ENCODE data around the gene MRPS27. TPM values are rescaled to one million over a fixed set of nuclear protein-coding genes. Genes with fewer than 3 reads are reported as not detected.

MRPS27 gene
- polyA plus RNA-seq, 1 donor from 2014 or later: 35.5 TPM

DNA sequence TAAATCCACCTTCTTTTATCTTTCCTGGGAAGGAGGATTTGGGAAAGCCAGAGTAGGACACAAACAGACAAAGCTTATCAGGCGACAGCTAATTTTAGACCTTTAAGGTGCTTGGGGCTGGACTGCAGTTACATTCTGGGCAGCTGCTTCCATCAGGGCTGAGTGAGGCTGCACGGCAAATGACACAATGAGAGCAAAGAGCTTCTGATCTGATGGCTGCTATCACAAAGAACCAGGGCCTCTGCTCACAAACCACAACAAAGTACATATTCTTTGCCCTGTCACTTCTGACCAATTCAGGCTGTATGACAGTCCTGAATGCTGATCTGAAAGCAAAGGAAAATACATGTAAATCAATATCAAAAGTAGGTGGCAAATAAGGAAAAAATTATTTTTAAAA is 93.1 kb downstream of the MRPS27 start:
- H3K9me3 Mint-ChIP-seq: no peaks in the 10 kb centered on the region
- no peak overlapping the region for H3K4me3 Mint-ChIP-seq
- H3K27me3 Mint-ChIP-seq: no peaks in the 10 kb centered on the region
- H3K27ac Mint-ChIP-seq: no peak overlapping the region
- peaks cover 0 to 1% (median 0%) of the 10 kb centered on the region in 3 donors for H3K4me1 Mint-ChIP-seq
- peaks cover 13% of the 10 kb centered on the region for H3K36me3 Mint-ChIP-seq

- no peaks in the 10 kb centered on the region for H3K27me3 Mint-ChIP-seq
- H3K4me3 Mint-ChIP-seq: no peak overlapping the region
- no peak overlapping the region for H3K27ac Mint-ChIP-seq
- peaks cover 8% of the 10 kb centered on the region for H3K36me3 Mint-ChIP-seq
- no peaks in the 10 kb centered on the region for H3K4me1 Mint-ChIP-seq
- no peaks in the 10 kb centered on the region for H3K9me3 Mint-ChIP-seq
Observed at GRCh38 chr5:72225741-72226140, 94.3 kb downstream of the MRPS27 start.

DNA sequence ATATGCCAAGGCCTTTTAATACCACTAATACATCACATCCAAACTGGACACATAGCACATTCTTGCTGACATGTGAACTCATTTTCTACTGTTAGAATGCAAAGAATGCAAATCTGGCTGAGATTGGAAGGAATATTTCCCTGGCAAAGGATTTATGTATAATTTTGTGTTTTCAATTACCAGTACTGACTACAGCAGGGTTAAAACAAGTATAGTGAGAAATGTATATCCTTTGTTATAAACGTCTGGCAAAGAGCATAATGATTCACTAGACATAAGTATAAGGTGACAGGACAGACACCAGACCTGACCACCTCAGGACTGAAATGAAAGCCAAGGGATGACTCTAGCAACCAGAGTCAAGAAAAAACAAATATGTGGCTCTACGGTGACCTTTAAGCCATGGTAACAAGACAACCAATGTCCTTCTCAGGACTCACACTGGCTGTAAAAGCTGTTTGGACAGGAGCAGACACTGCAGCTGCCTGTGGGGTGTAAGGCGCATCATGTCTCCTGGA is 95.0 kb downstream of the MRPS27 start:
- peaks cover 8% of the 10 kb centered on the region for H3K36me3 Mint-ChIP-seq
- no peak overlapping the region for H3K27ac Mint-ChIP-seq
- no peaks in the 10 kb centered on the region for H3K27me3 Mint-ChIP-seq
- H3K9me3 Mint-ChIP-seq: no peaks in the 10 kb centered on the region
- no peak overlapping the region for H3K4me3 Mint-ChIP-seq
- no peaks in the 10 kb centered on the region for H3K4me1 Mint-ChIP-seq

GRCh38 chr5:72223371-72223770 is 96.7 kb downstream of the MRPS27 start:
- H3K4me1 Mint-ChIP-seq: no peaks in the 10 kb centered on the region
- no peak overlapping the region for H3K4me3 Mint-ChIP-seq
- H3K27ac Mint-ChIP-seq: no peak overlapping the region
- H3K9me3 Mint-ChIP-seq: no peaks in the 10 kb centered on the region
- H3K36me3 Mint-ChIP-seq: peaks cover 12% of the 10 kb centered on the region
- no peaks in the 10 kb centered on the region for H3K27me3 Mint-ChIP-seq

DNA sequence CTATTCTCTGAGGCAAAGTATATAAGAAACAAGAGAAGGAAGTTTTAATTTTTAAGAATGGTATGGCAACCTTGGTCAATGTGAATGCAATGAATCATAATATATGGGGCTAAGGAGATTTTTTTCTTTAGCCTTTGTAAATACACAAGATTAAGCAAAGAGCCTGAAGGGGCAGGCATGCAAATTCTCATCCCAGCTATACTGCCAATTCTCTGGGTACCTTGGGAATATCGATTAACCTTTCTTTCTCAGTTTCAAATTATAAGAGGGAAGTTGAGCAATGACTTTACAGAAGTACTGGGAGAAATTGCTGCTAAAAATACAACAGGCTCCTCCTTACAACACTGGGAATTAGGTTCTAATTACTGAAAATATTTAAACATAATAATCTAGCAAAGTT is 97.5 kb downstream of the MRPS27 start:
- no peaks in the 10 kb centered on the region for H3K9me3 Mint-ChIP-seq
- peaks cover 19% of the 10 kb centered on the region for H3K36me3 Mint-ChIP-seq
- no peak overlapping the region for H3K4me3 Mint-ChIP-seq
- no peaks in the 10 kb centered on the region for H3K27me3 Mint-ChIP-seq
- H3K4me1 Mint-ChIP-seq: no peaks in the 10 kb centered on the region
- no peak overlapping the region for H3K27ac Mint-ChIP-seq

- H3K36me3 Mint-ChIP-seq: peaks cover 22% of the 10 kb centered on the region
Observed at GRCh38 chr5:72221541-72221940, 98.5 kb downstream of the MRPS27 start.

GRCh38 chr5:72221099-72221498 is 98.9 kb downstream of the MRPS27 start:
- Mint-ChIP-seq H3K4me1 (no peaks in the 10 kb centered on the region), H3K9me3 (no peaks in the 10 kb centered on the region), H3K27me3 (no peaks in the 10 kb centered on the region), H3K27ac (no peak overlapping the region), H3K36me3 (peaks cover 24% of the 10 kb centered on the region), H3K4me3 (no peak overlapping the region)

More at GRCh38 chr5:72221541-72221940, 98.5 kb downstream of the MRPS27 start:
- H3K4me1 Mint-ChIP-seq: no peaks in the 10 kb centered on the region
- no peak overlapping the region for H3K4me3 Mint-ChIP-seq
- H3K27ac Mint-ChIP-seq: no peak overlapping the region
- no peaks in the 10 kb centered on the region for H3K9me3 Mint-ChIP-seq
- no peaks in the 10 kb centered on the region for H3K27me3 Mint-ChIP-seq

GRCh38 chr5:72216756-72217155 is 103.3 kb downstream of the MRPS27 start:
- no peak overlapping the region for H3K4me3 Mint-ChIP-seq
- H3K9me3 Mint-ChIP-seq: no peaks in the 10 kb centered on the region
- H3K4me1 Mint-ChIP-seq: no peaks in the 10 kb centered on the region
- peaks cover 18% of the 10 kb centered on the region for H3K36me3 Mint-ChIP-seq
- no peak overlapping the region for H3K27ac Mint-ChIP-seq
- no peaks in the 10 kb centered on the region for H3K27me3 Mint-ChIP-seq

- H3K4me1 Mint-ChIP-seq: no peaks in the 10 kb centered on the region
- no peaks in the 10 kb centered on the region for H3K27me3 Mint-ChIP-seq
- H3K4me3 Mint-ChIP-seq: no peak overlapping the region
- H3K9me3 Mint-ChIP-seq: no peaks in the 10 kb centered on the region
- no peak overlapping the region for H3K27ac Mint-ChIP-seq
- H3K36me3 Mint-ChIP-seq: peaks cover 14% of the 10 kb centered on the region
Observed at GRCh38 chr5:72214168-72214567, 105.9 kb downstream of the MRPS27 start.

GRCh38 chr5:72213482-72213881 is 106.6 kb downstream of the MRPS27 start:
- no peaks in the 10 kb centered on the region for H3K27me3 Mint-ChIP-seq
- H3K27ac Mint-ChIP-seq: no peak overlapping the region
- H3K4me3 Mint-ChIP-seq: no peak overlapping the region
- peaks cover 12% of the 10 kb centered on the region for H3K36me3 Mint-ChIP-seq
- no peaks in the 10 kb centered on the region for H3K4me1 Mint-ChIP-seq
- H3K9me3 Mint-ChIP-seq: no peaks in the 10 kb centered on the region

- Mint-ChIP-seq H3K9me3 (no peaks in the 10 kb centered on the region), H3K27ac (peak overlapping the region in 1 of 3 donors; percentile 19), H3K36me3 (peaks cover 2% of the 10 kb centered on the region), H3K4me1 (no peaks in the 10 kb centered on the region), H3K27me3 (no peaks in the 10 kb centered on the region), H3K4me3 (no peak overlapping the region)
Observed at GRCh38 chr5:72212171-72212570, 107.9 kb downstream of the MRPS27 start.

DNA sequence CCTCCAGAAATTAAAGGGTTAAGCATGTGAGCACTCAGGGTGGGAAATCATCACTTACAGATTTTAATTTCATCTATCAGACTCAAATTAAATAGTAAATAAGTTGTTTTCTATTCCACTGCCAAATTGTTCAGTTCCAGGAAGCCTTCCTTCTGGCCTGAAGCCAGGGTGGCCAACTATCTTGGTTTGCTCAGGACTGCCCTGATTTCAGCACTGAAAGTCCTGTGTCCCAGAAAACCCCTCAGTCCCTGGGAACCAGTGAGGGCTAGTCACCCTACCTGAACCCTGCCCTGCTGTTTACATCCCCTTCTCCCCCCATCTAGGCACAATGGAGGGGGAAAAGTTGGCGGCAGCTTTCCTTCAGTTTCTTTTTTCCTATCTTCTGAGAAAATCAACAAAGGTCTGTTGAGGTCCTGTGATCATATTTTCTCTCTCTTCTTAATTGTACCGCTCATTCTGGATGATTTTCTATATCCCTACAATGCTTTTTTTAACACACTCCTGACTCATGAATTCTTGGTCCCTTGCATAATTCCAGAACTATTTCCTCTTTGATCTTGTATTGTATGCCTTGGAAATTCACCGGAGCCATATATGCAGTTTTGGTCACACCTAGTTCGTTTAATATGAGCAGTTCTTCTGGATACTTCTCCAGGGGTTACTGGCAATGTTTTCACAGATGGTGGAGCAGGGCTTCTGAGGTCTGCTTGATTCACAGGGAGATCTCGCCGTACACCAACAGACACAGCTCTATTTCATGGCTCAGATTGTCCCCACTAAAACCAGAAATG is 109.0 kb downstream of the MRPS27 start:
- Mint-ChIP-seq H3K36me3 (no peaks in the 10 kb centered on the region), H3K9me3 (no peaks in the 10 kb centered on the region), H3K27me3 (no peaks in the 10 kb centered on the region), H3K27ac (no peak overlapping the region), H3K4me3 (no peak overlapping the region), H3K4me1 (no peaks in the 10 kb centered on the region)

DNA sequence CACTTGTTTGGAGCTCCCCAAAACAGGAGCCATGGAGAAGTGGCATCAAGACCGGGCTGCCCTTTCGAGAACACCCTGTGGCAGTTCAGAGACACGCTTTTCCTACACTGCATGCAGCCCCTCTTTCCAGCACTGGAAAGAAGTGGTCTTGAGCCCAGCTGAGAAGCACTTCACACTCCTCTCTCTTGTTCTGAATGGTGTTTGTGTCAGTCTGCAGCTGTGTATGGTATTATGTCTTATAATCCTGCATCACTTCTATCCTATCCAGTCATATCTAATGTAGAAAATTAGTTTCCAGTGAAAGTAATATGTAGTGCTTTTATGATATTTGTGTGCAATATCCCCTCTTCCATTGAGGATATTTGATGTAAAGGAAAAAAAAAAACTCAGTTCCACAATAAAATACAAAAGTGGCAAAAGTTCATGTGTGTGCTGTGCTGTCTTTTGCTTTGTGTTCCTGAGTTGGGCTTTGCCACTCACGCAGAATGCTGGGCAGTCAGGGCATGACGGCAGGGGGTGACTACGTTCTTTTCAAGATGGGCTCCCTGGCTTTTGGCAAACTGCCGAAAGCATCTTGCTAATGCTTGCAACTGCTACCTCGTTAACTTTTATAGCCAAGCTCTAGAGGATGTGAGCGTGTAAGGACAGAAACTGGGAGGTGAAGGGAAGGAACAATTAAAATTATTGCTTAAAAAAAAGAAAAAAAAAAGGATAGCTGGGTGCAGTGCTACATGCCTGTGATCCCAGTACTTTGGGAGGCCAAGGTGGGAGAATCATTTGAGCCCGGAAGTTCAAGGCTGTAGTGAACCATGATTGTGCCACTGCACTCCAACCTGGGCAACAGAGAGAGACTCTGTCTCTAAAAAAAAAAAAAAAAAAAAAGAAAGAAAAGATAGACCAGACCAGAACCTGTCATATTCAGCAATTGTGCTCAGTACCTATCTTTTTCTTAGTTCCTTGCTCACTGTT is 110.6 kb downstream of the MRPS27 start:
- peak overlapping the region in 1 of 3 donors; percentile 23 for H3K27ac Mint-ChIP-seq
- no peak overlapping the region for H3K4me3 Mint-ChIP-seq
- H3K4me1 Mint-ChIP-seq: no peaks in the 10 kb centered on the region
- peaks cover 2% of the 10 kb centered on the region for H3K36me3 Mint-ChIP-seq
- no peaks in the 10 kb centered on the region for H3K27me3 Mint-ChIP-seq
- no peaks in the 10 kb centered on the region for H3K9me3 Mint-ChIP-seq

DNA sequence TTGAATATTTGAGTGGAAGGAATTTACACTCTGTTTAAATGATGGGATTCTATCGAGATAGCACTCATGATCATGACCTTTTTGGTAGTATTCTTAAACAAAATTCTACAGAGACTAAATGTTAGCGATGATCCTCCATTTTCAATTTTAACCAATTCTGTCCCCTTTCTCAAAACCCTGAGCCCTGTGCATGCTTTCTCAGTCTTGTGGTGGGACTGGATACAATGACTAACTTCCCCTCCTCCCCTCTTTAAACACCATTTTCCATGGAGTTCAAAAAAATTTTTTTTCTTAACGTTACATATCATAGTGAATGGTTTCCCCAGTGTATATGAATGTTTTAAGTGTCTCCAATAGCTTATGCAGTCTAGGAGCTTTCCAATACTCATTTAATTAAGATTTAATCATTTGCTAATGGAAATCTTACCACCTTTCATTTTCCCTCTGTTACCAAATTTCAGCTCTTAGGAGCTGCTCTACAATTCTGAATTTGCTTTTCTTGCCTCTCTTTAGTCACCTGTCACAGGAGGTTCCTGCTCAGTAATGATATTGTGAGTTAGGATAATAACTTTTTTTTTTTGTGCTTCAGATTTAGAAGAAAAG is 111.6 kb downstream of the MRPS27 start:
- Mint-ChIP-seq H3K4me1 (no peaks in the 10 kb centered on the region), H3K27me3 (no peaks in the 10 kb centered on the region), H3K9me3 (no peaks in the 10 kb centered on the region), H3K36me3 (peaks cover 2% of the 10 kb centered on the region), H3K27ac (peak overlapping the region in 1 of 3 donors; percentile 6), H3K4me3 (no peak overlapping the region)

DNA sequence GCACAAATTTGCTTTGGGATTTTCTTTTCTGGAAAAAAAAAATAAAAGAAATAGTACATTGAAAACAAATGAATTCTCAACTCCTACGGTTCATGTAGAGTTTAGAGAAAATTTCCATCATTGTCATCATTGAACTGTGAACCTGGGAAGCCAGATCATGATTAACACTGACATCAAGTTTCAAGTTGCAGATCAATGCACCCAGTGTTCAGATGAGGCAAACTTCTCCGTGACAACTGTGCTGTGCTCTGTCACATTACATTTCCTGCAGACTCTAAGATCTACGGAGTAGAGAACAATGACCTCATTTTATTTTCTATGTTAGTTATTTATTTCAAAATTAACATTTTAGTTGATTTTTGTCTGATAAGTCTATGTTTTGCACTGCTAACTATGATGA is 113.0 kb downstream of the MRPS27 start:
- Mint-ChIP-seq H3K4me3 (no peak overlapping the region), H3K4me1 (no peaks in the 10 kb centered on the region), H3K27ac (no peak overlapping the region), H3K27me3 (no peaks in the 10 kb centered on the region), H3K36me3 (peaks cover 2% of the 10 kb centered on the region), H3K9me3 (no peaks in the 10 kb centered on the region)
